ENCODE data around the gene PTCD1.
"Not testable (repeated sequence)": the region's sequence is repeated elsewhere in the genome, so short reads cannot be mapped to it uniquely, and the experiment has no call there.

Gene PTCD1

DNA sequence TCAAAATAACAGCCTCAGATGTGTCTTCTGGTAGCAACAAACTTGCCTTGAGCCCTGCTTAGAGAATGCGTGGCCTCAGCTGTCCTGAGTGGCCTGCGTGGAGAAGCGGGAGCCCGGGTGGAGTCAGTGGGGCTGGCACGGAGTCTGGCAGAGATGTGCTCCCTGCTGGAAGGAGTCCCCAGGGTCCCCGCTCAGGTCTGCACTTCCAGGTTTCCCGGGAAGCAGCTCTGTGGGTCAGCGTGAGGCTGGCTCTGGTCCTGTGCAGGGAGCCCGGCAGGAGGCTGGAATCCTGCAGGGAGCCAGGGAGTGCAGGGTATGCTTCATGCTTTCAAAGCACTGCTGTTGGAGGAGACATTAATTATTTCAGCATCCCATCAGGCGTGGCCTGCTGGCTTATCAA, 10.3 kb upstream of the PTCD1 start:
- no peak for DNase-seq (ENCODE audit: low read depth)

DNA sequence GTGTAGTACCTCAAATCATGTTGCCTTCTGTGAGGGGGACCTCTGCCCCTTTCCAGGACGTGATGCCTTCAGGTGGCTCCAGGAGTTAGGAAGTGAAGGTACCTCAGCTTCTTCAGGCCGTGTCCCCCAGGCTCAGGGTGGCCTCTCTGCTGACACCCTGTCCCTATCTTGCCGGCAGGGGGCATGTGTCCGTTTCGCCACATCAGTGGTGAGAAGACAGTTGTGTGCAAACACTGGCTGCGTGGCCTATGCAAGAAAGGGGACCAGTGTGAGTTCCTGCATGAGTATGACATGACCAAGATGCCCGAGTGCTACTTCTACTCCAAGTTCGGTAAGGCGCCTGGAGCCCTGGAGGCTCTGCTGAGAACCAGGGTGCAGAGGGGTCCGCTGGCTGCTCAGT, 9.3 kb upstream of the PTCD1 start:
- DNase-seq (ENCODE audit: low read depth), result no peak

DNA sequence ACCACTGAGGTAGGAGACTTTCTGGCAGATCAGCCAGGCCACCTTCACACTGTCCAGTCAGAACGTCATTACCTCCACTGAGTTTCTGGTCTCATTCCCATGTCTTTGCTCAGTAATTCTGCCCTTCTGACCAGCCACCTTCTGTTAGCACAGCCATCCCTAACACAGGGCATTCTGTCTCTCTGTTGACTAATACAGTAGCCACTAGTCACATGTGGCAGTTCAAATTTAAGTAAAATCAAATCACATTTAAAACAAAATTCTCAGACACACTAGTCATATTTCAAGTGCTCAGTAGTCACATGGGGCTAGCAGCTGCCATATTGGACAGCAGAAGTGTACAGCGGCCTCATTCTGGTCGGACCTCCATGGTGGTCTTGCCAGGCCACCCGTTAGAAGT, 7.5 kb upstream of the PTCD1 start:
- no peak for DNase-seq (ENCODE audit: low read depth)

DNA sequence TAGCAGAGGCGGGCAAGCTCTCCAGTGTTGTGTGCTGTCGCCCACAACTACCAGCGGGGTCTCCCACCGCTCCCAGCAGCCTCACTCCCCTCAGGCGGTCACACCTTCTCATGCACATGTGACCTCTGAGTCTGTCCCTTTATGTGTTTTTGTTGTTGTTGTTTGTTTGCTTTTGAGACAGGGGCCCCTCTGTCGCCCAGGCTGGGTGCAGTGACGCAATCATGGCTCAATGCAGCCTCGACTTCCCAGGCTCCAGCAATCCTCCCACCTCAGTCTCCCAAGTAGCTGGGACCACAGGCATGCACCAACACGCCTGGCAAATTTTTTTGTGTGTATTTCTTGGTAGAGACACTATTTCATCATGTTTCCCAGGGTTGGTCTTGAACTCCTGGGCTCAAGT, 1.6 kb upstream of the PTCD1 start:
- DNase-seq (ENCODE audit: low read depth), result no peak

DNA sequence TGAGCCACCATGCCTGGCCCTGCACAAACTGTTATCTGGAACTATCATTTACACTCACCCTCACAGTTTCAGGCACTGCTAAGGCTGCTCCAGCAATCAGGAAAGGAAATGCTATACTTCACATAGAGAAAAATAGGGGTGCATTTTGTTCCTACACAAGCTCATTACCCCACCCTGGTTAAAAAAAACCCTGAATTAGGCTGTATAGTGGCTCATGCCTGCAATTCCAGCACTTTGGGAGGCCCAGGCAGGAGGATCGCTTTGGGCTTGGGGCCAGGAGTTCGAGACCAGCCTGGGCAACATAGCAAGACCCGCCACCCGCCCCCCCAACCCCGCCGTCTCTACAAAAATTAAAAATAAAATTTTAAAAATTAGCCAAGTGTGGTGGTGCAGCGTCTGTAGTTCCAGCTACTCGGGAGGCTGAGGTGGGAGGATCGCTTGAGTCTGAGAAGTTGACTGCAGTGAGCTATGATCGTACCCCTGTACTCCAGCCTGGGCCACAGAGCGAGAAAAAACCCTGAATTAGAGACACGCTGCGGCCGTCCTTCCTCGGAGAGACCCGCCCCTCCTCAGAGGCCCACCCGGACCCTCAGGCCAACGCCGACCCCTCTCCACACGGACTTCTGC, 539 bp downstream of the PTCD1 start:
- DNase-seq (ENCODE audit: low read depth), result no peak

DNA sequence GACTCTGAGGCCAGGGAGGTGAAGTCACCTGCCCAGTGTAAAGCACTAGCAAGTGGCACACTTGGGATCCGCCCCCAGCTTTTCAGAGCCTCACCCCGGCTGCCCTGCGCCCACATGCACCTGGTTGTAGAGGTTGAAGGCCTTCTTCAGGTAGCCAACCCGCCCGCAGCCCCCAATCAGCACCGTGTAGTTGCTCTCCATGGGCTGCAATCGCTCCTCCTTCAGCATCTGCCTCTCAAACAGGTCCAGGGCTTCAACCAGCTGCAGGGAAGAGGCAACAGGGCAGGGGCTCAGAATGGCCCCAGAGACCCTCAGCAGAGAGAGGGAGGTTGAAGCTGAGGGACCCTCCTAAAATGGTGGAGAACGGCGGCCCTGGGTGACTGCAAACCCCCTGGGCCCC, 5.4 kb downstream of the PTCD1 start:
- no peak for DNase-seq (ENCODE audit: low read depth)

DNA sequence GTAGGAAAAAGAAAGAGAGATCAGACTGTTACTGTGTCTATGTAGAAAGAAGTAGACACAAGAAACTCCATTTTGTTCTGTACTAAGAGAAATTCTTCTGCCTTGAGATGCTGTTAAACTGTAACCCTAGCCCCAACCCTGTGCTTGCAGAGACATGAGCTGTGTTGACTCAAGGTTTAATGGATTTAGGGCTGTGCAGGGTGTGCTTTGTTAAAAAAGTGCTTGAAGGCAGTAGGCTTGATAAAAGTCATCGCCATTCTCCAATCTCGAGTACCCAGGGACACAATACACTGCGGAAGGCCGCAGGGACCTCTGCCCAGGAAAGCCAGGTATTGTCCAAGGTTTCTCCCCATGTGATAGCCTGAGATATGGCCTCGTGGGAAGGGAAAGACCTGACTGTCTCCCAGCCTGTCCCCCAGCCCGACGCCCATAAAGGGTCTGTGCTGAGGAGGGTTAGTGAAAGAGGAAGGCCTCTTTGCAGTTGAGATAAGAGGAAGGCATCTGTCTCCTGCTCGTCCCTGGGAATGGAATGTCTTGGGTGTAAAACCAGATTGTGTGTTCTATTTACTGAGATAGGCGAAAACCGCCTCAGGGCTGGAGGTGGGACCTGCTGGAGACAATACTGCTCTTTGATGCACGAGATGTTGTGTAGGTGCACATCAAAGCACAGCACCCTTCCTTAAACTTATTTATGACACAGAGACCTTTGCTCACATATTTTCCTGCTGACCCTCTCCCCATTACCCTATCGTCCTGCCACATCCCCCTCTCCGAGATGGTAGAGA, 6.7 kb downstream of the PTCD1 start:
- not testable (repeated sequence) for DNase-seq (ENCODE audit: low read depth)

DNA sequence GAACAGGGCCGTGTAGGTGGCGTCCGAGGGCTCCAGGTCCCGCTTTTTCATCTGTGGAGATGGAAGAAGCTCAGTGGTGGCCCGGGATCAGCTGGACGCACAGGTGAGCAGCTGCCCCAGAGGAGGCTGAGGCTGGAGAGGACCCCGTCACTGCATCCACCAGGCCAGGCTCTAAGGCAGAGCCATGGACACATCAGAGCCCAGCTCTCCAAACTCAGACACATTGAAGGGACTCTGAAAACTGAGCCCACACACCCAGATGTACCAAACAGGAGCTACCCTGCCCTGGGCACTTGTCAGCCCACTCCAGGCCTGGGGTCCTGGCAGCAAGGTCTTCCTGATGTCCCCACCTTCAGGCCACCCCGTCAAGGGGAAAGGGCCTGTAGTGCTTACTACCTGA, 8.8 kb downstream of the PTCD1 start:
- no peak for DNase-seq (ENCODE audit: low read depth)

DNA sequence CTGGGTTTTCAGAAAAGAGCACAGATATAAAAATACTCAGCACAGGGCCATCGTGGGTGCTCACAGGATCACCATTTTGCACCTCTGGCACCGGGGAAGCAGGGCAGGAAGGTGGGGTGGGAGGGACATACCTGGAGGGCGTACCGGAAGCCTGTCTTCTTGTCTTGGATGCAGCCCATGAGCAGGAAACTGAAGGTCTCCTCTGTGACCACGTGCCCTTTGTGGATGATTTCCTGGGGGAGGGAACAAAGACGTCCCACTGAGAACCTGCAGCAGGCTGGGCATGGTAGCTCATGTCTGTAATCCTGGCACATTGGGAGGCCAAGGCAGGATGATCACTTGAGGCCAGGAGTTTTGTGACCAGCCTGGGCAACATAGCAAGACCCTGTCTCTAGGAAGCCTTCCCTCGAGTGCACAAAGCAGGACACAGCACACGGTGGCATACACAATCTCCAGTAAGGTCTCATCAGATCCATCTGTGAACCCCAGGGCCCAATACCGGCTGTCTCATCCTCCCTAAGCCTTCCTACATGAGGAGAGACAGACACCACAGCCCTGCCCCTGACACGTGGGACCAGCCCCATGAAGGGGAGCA, 9.5 kb downstream of the PTCD1 start:
- no peak for DNase-seq (ENCODE audit: low read depth)

DNA sequence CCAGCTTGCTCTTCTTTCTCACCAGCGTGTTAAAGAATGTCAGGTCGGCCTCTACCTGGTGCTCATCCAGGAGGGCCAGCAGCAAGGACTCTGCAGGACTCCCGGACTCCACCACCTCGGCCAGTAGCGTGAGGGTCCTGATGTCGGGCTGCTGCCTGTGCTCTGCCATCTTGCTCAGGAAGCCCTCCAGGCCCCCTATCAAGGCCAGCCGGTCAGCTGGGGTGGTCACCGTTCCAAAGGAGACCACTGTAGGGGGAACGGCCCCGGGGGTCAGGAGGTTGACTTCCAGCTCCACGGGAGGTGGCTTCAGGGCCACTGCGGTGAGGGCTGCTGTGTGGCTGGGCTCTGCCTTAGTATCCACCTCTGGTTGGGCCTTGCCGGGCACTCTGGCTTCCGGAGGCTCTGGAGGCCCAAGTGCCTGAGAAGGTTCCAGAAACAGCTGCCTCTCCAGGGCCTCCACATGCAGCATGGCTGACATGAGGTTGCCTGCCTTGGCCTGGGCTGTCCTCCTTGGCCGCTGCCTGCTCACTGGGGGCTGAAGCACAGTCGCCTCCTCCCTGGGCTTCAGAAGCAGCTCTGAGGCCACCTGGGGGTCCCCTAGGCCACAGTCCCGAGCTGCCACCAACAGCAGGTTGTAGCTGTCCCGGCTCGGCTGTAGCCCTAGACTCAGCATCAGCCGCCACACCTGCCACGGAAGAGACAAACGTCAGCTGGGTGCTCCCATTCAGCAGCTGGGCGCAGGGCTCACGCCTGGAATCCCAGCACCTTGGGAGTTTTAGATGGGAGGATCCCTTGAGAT, 13.5 kb downstream of the PTCD1 start:
- DNase-seq (ENCODE audit: low read depth), result no peak

DNA sequence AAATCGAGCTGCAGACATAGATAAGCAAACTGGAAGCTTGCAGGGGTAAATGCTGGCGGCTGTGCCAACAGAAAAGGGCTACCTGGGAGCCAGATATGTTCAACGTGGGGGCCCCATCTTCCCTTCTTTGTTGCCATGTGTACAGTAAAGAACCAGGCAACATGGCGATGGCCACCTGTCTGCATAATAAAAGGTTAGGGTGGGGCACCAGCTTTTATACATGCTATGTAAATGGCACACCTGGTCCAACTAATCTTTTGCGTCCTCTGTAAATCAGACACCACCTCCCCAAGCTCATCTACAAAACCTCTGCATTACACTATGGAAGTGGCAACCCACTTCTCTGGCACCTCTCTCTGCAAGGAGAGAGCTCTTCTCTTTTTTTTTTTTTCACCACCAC, 16.0 kb downstream of the PTCD1 start:
- DNase-seq (ENCODE audit: low read depth), result no peak

DNA sequence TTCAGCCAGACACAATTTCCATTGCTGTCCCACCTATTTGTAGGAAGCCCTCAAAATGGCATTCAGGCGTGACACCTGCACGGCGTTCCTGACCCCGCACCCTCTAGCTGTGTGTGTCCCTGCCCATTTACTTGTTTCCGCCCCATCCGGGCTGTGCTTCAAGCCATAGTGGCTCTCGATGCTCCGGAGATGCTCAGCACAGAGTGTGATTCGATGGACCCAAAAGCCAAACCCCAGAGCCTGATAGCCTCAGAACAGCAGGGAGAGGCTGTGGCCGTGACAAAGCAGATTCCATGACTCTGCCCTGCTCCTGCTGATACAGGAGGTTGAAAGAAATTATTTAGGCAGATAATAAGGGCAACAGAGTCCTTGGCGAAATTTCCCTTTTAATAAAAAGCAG, 16.4 kb downstream of the PTCD1 start:
- no peak for DNase-seq (ENCODE audit: low read depth)

DNA sequence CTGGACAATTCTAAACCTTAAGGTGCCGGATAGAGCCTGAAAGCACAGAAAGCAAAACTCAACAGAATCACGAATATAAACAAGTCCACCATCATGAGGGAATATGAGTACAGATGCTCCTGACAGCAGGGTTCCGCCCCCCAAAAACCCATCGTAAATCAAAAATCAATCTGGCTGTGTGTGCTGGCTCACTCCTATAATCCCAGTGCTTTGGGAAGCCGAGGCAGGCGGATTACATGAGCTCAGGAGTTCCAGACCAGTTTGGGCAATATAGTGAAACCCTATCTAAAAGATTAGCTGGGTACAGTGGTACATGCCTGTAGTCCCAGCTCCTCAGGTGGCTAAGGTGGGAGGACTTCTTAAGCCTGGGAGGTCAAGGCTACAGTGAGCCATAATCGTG, 17.6 kb downstream of the PTCD1 start:
- DNase-seq (ENCODE audit: low read depth), result no peak

DNA sequence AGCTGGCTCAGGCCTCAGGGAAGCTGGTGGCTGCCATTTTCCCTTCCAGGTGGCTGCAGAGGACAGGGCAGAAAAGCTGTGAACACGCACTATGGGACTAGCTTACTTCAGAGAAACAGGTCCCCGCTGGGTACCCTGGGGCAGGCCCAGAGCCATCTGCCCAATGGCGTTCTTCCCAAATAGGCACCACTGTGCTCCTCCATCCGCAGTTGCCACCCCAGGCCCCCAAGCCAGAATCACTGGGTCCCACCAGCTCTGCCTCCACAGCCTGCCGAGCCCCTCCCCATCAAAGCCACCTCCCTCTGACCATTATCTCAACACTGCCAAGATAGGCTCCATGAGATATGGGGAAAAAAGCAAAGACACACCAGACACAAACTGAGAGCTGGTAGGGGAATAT, 18.4 kb downstream of the PTCD1 start:
- DNase-seq (ENCODE audit: low read depth), result no peak

DNA sequence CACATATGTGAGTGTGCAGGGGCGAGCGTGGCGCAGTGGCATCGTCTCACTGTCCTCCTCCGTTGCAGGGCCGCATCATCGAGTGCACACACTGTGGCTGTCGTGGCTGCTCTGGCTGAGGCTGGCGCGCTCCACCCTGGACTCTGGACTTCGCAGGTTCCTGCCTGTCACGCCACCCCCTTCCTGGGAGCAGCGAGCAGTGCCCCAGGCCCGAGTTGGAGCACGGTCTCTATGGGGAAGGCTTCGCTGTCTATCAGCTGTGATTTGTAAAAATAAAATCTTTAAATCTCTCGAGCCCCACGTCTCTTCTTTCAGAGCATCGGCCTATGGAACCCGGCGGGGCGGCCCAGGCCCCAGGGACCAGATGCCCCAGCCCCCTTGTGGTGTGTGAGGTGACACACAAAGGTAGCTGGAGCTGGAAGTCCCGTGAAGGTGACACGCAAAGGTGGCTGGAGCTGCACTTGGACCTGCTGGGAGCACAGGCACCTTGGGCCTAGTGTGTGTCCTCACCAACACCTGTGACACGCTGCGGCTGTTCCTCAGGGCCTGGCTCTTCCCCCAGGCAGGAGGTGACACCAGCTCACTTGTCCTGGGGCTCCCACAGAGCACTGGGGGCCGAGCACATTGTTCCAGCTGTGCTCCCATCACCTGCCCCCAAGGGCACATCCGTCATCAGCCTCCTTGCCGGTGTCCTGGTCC, 19.1 kb downstream of the PTCD1 start:
- no peak for DNase-seq (ENCODE audit: low read depth)

DNA sequence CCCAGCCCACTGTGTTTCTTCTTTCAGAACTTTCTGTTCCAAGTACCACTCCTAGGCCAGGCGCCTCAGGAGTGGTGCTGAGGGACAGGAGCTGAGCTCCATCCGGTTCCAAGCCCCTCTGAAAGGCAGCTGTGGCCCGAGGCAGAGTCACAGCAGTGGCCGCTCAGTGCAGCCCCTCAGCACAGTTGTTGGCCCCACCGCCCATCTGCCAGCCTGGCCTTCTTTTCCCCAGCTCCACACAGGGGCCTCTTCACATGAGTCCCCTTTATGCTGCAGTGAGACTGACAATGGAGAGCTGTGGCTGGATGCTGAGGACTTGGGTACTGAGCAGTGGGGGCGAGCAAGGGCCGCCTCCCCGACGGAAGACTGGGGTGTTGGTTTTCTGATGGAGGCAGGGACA, 20.3 kb downstream of the PTCD1 start:
- no peak for DNase-seq (ENCODE audit: low read depth)

DNA sequence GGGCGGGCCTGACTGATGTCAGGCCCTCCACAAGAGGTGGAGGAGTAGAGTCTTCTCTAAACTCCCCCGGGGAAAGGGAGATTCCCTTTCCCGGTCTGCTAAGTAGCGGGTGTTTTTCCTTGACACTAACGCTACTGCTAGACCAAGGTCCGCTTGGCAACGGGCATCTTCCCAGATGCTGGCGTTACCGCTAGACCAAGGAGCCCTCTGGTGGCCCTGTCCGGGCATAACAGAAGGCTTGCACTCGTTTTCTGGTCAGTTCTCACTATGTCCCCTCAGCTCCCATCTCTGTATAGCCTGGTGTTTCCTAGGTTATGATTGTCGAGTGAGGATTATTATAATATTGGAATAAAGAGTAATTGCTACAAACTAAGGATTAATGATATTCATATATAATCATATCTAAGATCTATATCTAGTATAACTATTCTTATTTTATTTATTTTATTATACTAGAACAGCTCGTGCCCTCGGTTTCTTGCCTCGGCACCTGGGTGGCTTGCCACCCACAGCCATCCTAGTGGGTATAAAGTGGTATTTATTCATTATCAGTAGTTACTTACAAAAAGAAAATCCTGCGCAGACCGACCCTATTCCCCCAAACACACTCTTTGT, 23.0 kb downstream of the PTCD1 start:
- not testable (repeated sequence) for DNase-seq (ENCODE audit: low read depth)

DNA sequence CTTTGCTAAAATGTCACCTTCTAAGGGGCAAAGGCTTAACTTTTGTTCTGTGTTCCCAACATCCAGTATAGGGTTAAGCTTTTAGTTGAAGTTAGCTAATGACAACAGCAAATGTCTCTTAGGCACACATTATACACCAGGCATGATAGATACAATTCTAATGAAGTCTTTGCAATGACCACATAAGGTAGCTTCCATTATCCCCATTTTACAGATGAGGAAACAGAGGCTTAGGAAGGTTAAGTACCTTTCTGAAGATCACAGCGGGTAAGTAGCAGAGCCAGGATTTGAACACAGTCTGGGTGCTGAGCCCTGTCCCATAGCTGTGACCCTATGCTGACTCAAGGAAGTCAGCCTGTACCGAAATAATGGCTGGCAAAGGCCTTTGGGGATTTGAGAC, 28.0 kb downstream of the PTCD1 start:
- no peak for DNase-seq (ENCODE audit: low read depth)

DNA sequence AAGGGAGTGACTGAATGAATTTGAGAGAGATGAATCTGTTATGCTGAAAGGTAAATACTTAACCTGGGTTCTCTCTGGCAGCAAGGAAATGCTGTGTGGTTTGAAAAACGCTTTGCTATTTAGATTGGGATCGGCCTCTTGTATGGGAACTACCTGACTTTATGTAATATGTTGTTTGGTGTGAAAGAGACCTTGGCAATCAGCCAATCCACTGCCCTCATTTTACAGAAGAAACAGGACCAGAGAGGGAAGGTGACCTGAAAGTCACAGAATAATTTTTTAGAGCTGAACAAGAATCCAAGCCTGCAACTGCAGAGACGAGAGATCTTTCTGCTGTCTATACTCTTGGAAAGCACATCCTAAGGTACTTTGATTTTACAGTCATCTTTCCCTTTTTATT, 28.8 kb downstream of the PTCD1 start:
- DNase-seq (ENCODE audit: low read depth), result no peak

DNA sequence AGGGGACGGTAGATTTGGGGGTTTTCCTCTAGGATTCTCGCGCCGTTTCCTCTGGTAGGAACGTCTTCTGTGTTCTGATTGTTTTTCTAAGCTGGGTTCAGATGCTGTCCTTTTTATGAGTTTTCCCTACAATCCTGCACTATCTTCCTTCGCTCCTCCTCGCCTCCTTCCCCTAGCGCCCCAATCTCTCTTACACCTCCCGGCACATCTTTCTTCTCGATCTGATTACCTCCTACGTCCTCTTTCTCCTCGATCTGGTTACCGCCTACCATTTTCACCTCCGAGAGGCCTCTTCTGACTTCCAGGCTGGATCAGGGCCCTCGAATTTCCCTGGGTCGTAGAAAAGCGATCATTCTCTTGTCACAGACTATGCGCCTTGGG, 29.4 kb downstream of the PTCD1 start:
- no peak for DNase-seq (ENCODE audit: low read depth)

DNA sequence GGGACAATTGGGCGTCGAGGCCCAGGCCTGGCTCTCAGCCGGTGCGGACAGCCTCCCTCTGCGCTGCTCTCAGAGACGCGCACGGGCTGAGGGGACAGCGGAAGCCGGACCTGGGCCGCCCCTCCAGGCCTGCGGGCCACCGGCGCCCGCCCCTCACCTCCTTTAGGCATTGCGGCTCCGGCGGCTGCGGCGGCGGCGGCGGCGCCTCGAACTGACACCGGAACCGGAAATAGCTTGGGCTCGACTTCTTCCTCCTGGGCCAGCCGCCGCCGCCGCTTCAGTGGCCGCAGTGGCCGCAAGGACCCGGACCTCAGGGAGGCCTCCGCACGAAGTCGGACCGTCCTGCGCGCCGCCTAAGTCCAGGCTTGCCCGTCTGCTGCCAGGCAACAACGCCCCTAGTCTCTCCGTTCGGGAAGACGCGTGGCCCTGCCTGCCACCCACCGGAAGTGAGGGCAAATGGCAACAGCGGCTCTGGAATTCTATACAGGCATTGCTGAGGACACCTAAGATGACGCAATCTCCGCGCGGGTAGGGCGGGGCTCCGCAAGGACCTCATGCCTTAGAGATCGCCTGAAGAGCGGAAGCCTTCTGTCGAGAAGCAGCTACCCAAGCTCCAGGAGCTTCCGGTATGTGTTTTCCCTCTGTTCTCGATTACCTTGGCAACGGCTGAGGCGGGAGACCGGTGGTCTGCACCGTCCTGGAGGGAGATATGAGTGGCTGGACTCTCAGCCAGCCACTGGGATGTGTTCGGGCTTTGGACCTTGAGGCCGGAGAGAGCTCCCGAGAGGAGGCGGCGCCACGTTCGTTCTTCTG, 30.0 kb downstream of the PTCD1 start, which contains the start of the genes BUD31 and PDAP1:
TSS of gene BUD31 (plus strand) at position 591 of the 813 bp plus-strand sequence. CDS start 2,124 bp downstream, outside the sequence.
TSS of gene PDAP1 (minus strand) at position 219 of the 813 bp plus-strand sequence. CDS start at position 170, 49 bp downstream.
- peak; percentile 83 for DNase-seq (ENCODE audit: low read depth)

Data from stimulated activated CD8-positive, alpha-beta memory T cell treated with anti-CD3 and anti-CD28 coated beads, Interleukin-7, amount 100 ng/mL, for 24 hours (primary cell).